SJCRH30 (cell line): Measurements from ENCODE around the gene RNU1-1. TPM values are rescaled to one million over a fixed set of nuclear protein-coding genes. Genes with fewer than 3 reads are reported as not detected.
"Not testable (repeated sequence)": the region's sequence is repeated elsewhere in the genome, so short reads cannot be mapped to it uniquely, and the experiment has no call there.

Experiments used
- DNase-seq, 2 experiments: peaks; one replicate each; pipeline ENCODE4 v3.0.0-alpha.2; 2015 to 2020
- H3K27ac ChIP-seq: fragments of 250-450 bp; sonication (Bioruptor Pico); 2 replicates; pipeline ENCODE4 v1.5.1; 2020; ENCODE audit warnings: mild to moderate bottlenecking, moderate library complexity
- H3K27me3 ChIP-seq: fragments of 250-450 bp; sonication (Bioruptor Pico); 2 replicates; pipeline ENCODE4 v1.5.1; 2020; ENCODE audit warnings: mild to moderate bottlenecking, moderate library complexity
- H3K36me3 ChIP-seq: fragments of 250-450 bp; sonication (Bioruptor Pico); 2 replicates; pipeline ENCODE4 v1.5.1; 2020; ENCODE audit warnings: mild to moderate bottlenecking, moderate library complexity
- H3K4me1 ChIP-seq: fragments of 250-450 bp; sonication (Bioruptor Pico); 2 replicates; pipeline ENCODE4 v1.5.1; 2020; ENCODE audit warnings: mild to moderate bottlenecking, moderate library complexity
- H3K4me3 ChIP-seq: fragments of 250-450 bp; sonication (Bioruptor Pico); 2 replicates; pipeline ENCODE4 v1.5.1; 2020; ENCODE audit warnings: mild to moderate bottlenecking, moderate library complexity
- H3K9me3 ChIP-seq: fragments of 250-450 bp; sonication (Bioruptor Pico); replicated peaks from 2 replicates; pipeline ENCODE4 v1.5.1; 2020; ENCODE audit warnings: mild to moderate bottlenecking, moderate library complexity
- total RNA-seq: library from RNA; depleted of rRNA; stranded (reverse); fragments of >200 nt; shearing (Covaris generic); gene quantifications from 2 replicates; pipeline ENCODE4 v1.2.3, GENCODE V29; 2014

The RNU1-1 gene
- total RNA-seq, 1 experiment from 2014 or later: under 0.01 TPM

- H3K27me3 ChIP-seq, H3K27ac ChIP-seq, H3K36me3 ChIP-seq, H3K4me1 ChIP-seq, H3K4me3 ChIP-seq, DNase-seq, H3K9me3 ChIP-seq: not testable (repeated sequence)
Measured at GRCh38 chr1:16511926-16512325, 2.2 kb downstream of the RNU1-1 start.

- H3K4me3 ChIP-seq, H3K27ac ChIP-seq, DNase-seq, H3K4me1 ChIP-seq, H3K9me3 ChIP-seq, H3K36me3 ChIP-seq, H3K27me3 ChIP-seq: not testable (repeated sequence)
Measured at GRCh38 chr1:16508861-16509445, 5.1 kb downstream of the RNU1-1 start.

DNA sequence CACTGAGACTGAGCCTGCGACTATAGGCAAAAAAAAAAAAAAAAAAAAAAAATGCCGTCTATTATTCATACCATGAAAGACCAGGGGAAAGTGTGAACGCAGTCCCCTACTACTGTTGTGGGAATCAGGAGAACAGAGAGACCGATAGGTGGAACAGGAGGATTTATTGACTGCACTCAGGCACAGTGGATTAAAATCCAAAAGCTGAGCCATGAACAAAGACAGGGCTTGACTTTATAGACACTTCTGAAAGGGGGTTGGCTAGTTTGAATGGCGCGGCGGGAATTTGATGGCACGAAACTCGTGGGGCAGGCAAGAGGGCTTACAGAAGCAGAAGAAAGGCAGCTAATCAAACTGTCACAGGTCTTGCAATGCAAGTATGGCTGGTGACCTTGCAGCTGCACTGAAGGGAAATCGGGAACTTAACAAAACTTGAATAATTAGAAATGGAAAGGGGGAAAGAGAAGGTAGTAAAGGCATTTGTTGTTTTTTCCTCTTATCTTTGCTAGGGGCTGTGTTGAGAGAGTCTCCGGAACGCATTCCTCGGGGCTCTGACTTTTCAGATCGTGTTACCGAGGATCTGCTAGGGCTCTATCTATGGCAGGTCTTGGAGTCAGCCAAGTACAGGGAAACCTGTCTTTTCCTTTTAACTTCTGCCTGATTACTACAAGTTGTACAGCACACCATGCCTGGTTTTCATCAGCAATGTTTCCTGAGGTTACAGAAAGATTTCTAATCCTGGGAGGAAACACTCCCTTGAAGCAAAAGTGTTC is 7.5 kb downstream of the RNU1-1 start:
- not testable (repeated sequence) for H3K9me3 ChIP-seq, H3K27me3 ChIP-seq, H3K4me3 ChIP-seq, H3K36me3 ChIP-seq, H3K4me1 ChIP-seq, H3K27ac ChIP-seq
- peak in 1 of 2 experiments; percentile 30 for DNase-seq

- H3K9me3 ChIP-seq, H3K27ac ChIP-seq, H3K36me3 ChIP-seq, DNase-seq, H3K27me3 ChIP-seq, H3K4me1 ChIP-seq, H3K4me3 ChIP-seq: not testable (repeated sequence)
Measured at GRCh38 chr1:16505870-16506269, 8.2 kb downstream of the RNU1-1 start.

DNA sequence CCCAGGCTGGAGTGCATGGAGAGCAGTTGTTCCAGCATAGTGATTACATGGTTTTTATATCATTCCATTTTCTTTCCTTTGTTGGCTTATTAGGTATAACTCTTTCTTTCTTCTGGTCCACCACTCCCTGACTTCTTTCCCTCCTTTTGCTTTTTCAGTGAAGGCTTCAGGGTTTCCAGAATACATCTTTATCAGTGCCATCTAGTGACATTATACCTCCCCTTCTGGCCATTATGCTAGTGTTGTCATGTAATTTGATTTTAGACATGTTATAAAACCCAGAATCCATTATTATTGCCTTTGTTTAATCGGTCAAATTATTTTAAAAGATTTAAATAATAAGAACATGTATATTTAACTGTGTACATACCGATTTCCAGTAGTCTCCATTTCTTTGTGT is 10.6 kb downstream of the RNU1-1 start:
- no peak for DNase-seq

DNA sequence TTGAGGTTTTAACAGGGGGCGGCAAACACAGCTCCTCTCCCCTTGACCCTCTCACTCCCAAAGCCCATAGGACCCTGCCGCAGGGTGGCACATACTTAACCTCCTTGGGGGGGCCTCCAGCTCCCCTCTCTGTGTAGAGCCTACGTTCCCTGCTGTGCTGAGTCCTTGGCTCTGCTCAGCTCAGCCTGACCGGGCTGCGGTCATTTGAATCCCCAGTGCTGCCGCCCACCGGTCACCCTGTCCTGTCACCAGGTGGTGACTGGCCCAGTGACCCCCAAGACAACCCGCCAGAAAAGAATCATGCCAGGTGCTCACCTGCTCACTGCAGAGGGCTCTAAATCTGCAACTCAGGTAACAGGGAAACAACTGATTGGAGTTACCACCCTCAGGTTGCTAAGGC is 12.6 kb downstream of the RNU1-1 start:
- H3K27me3 ChIP-seq, DNase-seq, H3K9me3 ChIP-seq, H3K4me1 ChIP-seq, H3K36me3 ChIP-seq, H3K4me3 ChIP-seq, H3K27ac ChIP-seq: not testable (repeated sequence)

More for the DNA sequence above, 10.6 kb downstream of the RNU1-1 start:
- Histone ChIP-seq H3K4me3 (no peak overlapping the region), H3K4me1 (no peaks in the 10 kb centered on the region), H3K36me3 (no peaks in the 10 kb centered on the region), H3K27me3 (no peaks in the 10 kb centered on the region), H3K9me3 (0 out of 2 replicates have a peak, but pooled peaks cover 3% of the 10 kb centered on the region), H3K27ac (no peak overlapping the region)

GRCh38 chr1:16500975-16501374 is 13.1 kb downstream of the RNU1-1 start:
- H3K4me3 ChIP-seq, DNase-seq, H3K9me3 ChIP-seq, H3K4me1 ChIP-seq, H3K27ac ChIP-seq, H3K36me3 ChIP-seq, H3K27me3 ChIP-seq: not testable (repeated sequence)

DNA sequence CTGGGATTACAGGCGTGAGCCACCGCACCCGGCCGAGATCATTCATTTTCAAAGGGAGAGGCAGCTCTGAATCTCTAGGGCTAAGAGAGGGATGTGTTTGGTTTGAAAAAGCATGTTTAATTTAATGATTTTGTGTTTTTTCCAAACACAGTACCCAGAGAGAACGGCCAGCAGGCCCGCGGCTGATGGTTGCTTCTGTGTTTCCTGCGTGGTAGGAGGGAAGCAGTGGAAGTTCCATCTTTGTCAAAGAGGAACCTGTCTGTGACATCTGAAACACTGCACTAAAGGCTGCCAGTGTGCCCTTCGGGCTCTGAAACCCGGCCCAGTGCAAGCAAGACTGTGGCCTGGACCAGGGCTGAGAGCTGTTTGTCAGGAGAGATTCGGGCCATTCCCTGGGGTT is 13.6 kb downstream of the RNU1-1 start:
- H3K36me3 ChIP-seq, H3K4me3 ChIP-seq, DNase-seq, H3K4me1 ChIP-seq, H3K27me3 ChIP-seq, H3K27ac ChIP-seq, H3K9me3 ChIP-seq: not testable (repeated sequence)

GRCh38 chr1:16498573-16499413 is 15.3 kb downstream of the RNU1-1 start:
- Histone ChIP-seq H3K9me3 (no peaks in the 10 kb centered on the region), H3K36me3 (no peaks in the 10 kb centered on the region), H3K4me1 (no peaks in the 10 kb centered on the region), H3K4me3 (peak overlapping the region; percentile 77), H3K27ac (no peak overlapping the region), H3K27me3 (no peaks in the 10 kb centered on the region)
- peak; percentile 93 for DNase-seq

DNA sequence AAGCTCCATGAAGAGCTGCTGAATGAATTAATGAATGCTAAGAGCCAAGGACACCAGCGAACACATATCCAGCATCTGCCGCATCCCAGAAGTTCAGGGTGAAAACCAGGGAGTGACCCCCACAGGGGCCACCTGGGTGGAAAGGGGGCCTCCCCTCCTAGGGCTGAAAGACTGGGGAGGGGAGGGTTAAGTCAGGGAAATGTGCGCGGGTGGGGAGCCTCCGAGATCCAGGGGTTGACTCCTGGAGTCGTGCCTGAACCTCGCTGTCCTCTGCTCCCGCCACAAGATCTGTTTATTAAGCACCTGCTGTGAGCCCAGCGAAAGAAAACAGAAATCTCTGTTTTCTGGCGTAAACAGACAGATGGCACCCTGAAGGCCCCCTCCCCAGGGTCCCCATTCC is 16.0 kb downstream of the RNU1-1 start:
- H3K4me3 ChIP-seq: peak overlapping the region; percentile 77
- H3K27me3 ChIP-seq, H3K4me1 ChIP-seq, H3K27ac ChIP-seq, DNase-seq, H3K36me3 ChIP-seq, H3K9me3 ChIP-seq: not testable (repeated sequence)

- peak; percentile 26 to 31 for DNase-seq
- not testable (repeated sequence) for H3K4me3 ChIP-seq, H3K36me3 ChIP-seq, H3K4me1 ChIP-seq, H3K9me3 ChIP-seq, H3K27ac ChIP-seq, H3K27me3 ChIP-seq
Measured at GRCh38 chr1:16497474-16497904, 16.6 kb downstream of the RNU1-1 start.

- H3K27ac ChIP-seq, H3K27me3 ChIP-seq, H3K4me1 ChIP-seq, H3K4me3 ChIP-seq, H3K9me3 ChIP-seq, H3K36me3 ChIP-seq, DNase-seq: not testable (repeated sequence)
Measured at GRCh38 chr1:16493731-16494130, 20.4 kb downstream of the RNU1-1 start.

DNA sequence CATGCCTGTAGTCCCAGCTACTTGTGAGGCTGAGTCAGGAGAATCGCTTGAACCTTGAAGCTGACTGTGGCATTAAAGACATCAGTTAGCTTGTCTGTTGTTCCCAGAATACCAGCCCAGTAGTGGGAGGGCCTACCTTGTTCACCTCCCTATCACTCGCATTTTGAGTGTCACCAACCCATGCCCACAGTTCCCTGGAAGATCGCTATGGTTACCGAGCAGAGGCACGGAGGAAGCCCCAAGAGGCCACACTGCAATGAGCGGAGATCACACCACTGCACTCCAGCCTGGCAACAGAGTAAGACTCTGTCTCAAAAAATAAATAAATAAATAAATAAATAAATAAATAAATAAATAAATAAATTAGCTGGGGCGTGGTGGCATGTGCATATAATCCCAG is 21.1 kb downstream of the RNU1-1 start:
- not testable (repeated sequence) for H3K27ac ChIP-seq, DNase-seq, H3K4me1 ChIP-seq, H3K4me3 ChIP-seq, H3K27me3 ChIP-seq, H3K36me3 ChIP-seq, H3K9me3 ChIP-seq

- no peaks in the 10 kb centered on the region for H3K27me3 ChIP-seq
- H3K4me1 ChIP-seq: no peaks in the 10 kb centered on the region
- no peak overlapping the region for H3K4me3 ChIP-seq
- no peak for DNase-seq
- no peaks in the 10 kb centered on the region for H3K36me3 ChIP-seq
- H3K9me3 ChIP-seq: no peaks in the 10 kb centered on the region
- no peak overlapping the region for H3K27ac ChIP-seq
Measured at GRCh38 chr1:16491056-16491675, 22.9 kb downstream of the RNU1-1 start.
